HepG2 (cell line): ENCODE measurements around the gene GBP7. TPM values are rescaled to one million over a fixed set of nuclear protein-coding genes. Genes with fewer than 3 reads are reported as not detected.
A peak's percentile ranks its signal among the peaks of the same experiment; 100 is the strongest.

Experiments used
- ATAC-seq: fragments of 200-7000 bp; cut with Tn5 transposase; 3 replicates; pipeline ENCODE4 v1.9.1; 2020; ENCODE audit warnings: mild to moderate bottlenecking, moderate library complexity
- BruUV-seq: library from RNA; stranded (reverse); fragments of 400-500 nt; replicated peaks from 2 replicates; lab custom pipeline; 2021; lab: Mats Ljungman, UMichigan
- CTCF ChIA-PET: fragments of 300-600 bp; formaldehyde crosslinking; extraction: SDS; loops from one replicate; lab custom pipeline; 2021; ENCODE audit warnings: low total read pairs, inconsistent platforms, low intra/inter-chr PET ratio; lab: Yijun Ruan, JAX
- POLR2A ChIA-PET: fragments of 350-600 bp; sonication (Branson Sonifier 250); formaldehyde crosslinking; loops from one replicate; lab custom pipeline; 2020; ENCODE audit warnings: antibody characterized with exemption, inconsistent platforms; lab: Yijun Ruan, JAX
- DNase-seq: peaks from one replicate; pipeline ENCODE4 v3.0.0-alpha.2; 2015; ENCODE audit warnings: low spot score
- FAIRE-seq: peaks from 3 replicates; lab custom pipeline; 2011; peaks lifted over from hg19 to GRCh38; lab: Jason Lieb, UNC
- H2AFZ ChIP-seq: one replicate; pipeline ENCODE4 v1.6.1; 2011; ENCODE audit warnings: low read length, inconsistent platforms
- H3K27ac ChIP-seq: fragments of 300-600 bp; 3 replicates; pipeline ENCODE4 v1.8.0; 2011; ENCODE audit warnings: mixed run types, mild to moderate bottlenecking, mixed read lengths, low read length, inconsistent platforms; ENCODE audit not compliant: insufficient read depth; ENCODE audit errors: extremely low read length
- H3K27me3 ChIP-seq, 2 experiments: fragments of 200-600 bp in 1 of 2; 2 replicates in 1 of 2; 3 replicates in 1 of 2; pipeline versions ENCODE4 v1.6.0 to v1.8.0; 2011; ENCODE audit warnings: low read length in 2 of 2, mild to moderate bottlenecking in 2 of 2, moderate library complexity in 2 of 2, inconsistent platforms in 1 of 2; ENCODE audit not compliant: insufficient read depth in 2 of 2, control insufficient read depth in 1 of 2
- H3K36me3 ChIP-seq, 2 experiments: fragments of 200-600 bp in 1 of 2; replicated peaks in 1 of 2; 2 replicates in 1 of 2; 3 replicates in 1 of 2; pipeline versions ENCODE4 v1.5.1 to v1.8.0; 2011; ENCODE audit warnings: low read length in 2 of 2, inconsistent platforms in 1 of 2; ENCODE audit not compliant: insufficient read depth in 2 of 2, control insufficient read depth in 1 of 2
- H3K4me1 ChIP-seq: 2 replicates; pipeline ENCODE4 v1.5.1; 2012; ENCODE audit warnings: low read length, inconsistent platforms; ENCODE audit not compliant: insufficient read depth
- H3K4me2 ChIP-seq: 2 replicates; pipeline ENCODE4 v1.6.0; 2011; ENCODE audit warnings: low read depth, low read length, inconsistent platforms
- H3K4me3 ChIP-seq, 3 experiments: fragments of 200-600 bp in 1 of 3; sonication (generic), shearing (Covaris generic) in 1 of 3; replicated peaks in 1 of 3; 2 replicates each; pipeline ENCODE4 v1.5.1; 2011 to 2016; ENCODE audit warnings: low read length in 3 of 3, inconsistent platforms in 2 of 3, low read depth in 2 of 3, mild to moderate bottlenecking in 2 of 3, control low read depth in 1 of 3, mixed read lengths in 1 of 3; ENCODE audit not compliant: insufficient read depth in 1 of 3
- H3K79me2 ChIP-seq: one replicate; pipeline ENCODE4 v1.6.1; 2011; ENCODE audit warnings: low read length, inconsistent platforms; ENCODE audit not compliant: insufficient read depth
- H3K9ac ChIP-seq: 2 replicates; pipeline ENCODE4 v1.6.0; 2011; ENCODE audit warnings: mild to moderate bottlenecking, low read depth, low read length, inconsistent platforms; ENCODE audit not compliant: insufficient read depth
- H3K9me3 ChIP-seq: 2 replicates; pipeline ENCODE4 v1.5.1; 2012; ENCODE audit warnings: mild to moderate bottlenecking, low read length
- H4K20me1 ChIP-seq: 2 replicates; pipeline ENCODE4 v1.6.0; 2011; ENCODE audit warnings: inconsistent platforms, mild to moderate bottlenecking, low read length, moderate library complexity; ENCODE audit not compliant: insufficient read depth
- AHR ChIP-seq: IDR thresholded peaks from 2 replicates; pipeline ENCODE4 v1.6.1; 2018; ENCODE audit warnings: missing genetic modification reagents, missing compliant biosample characterization
- FIP1L1 ChIP-seq: fragments of 200-400 bp; formaldehyde crosslinking; IDR thresholded peaks from 2 replicates; pipeline ENCODE4 v1.6.1; 2018; ENCODE audit warnings: low read depth, mild to moderate bottlenecking, low read length, moderate library complexity, borderline replicate concordance; ENCODE audit not compliant: insufficient read depth
- HOXA5 ChIP-seq: sonication (generic); formaldehyde crosslinking; IDR thresholded peaks from 2 replicates; pipeline ENCODE4 v1.4.0; 2020; ENCODE audit warnings: missing genetic modification reagents
- KIAA2018 ChIP-seq: sonication (generic); formaldehyde crosslinking; IDR thresholded peaks from 2 replicates; pipeline ENCODE4 v1.5.0; 2020; ENCODE audit warnings: mild to moderate bottlenecking, missing genetic modification reagents, borderline replicate concordance
- MAFG ChIP-seq: sonication (generic); formaldehyde crosslinking; IDR thresholded peaks from 2 replicates; pipeline ENCODE4 v1.5.1; 2020; ENCODE audit warnings: mild to moderate bottlenecking, missing genetic modification reagents
- NCOA5 ChIP-seq: sonication (generic); formaldehyde crosslinking; IDR thresholded peaks from 2 replicates; pipeline ENCODE4 v1.4.0; 2020; ENCODE audit warnings: missing genetic modification reagents
- POGZ ChIP-seq: sonication (generic); formaldehyde crosslinking; IDR thresholded peaks from 2 replicates; pipeline ENCODE4 v1.4.0; 2020; ENCODE audit warnings: mild to moderate bottlenecking, missing genetic modification reagents
- RAD51 ChIP-seq: fragments of 450-650 bp; IDR thresholded peaks from 2 replicates; pipeline ENCODE4 v1.6.1; 2016; ENCODE audit warnings: borderline replicate concordance
- ZNF24 ChIP-seq: fragments of 450-650 bp; IDR thresholded peaks from 2 replicates; pipeline ENCODE4 v1.6.1; 2017; ENCODE audit warnings: antibody characterized with exemption, mild to moderate bottlenecking
- ZNF317 ChIP-seq: sonication (generic); formaldehyde crosslinking; IDR thresholded peaks from 2 replicates; pipeline ENCODE4 v1.5.0; 2020; ENCODE audit warnings: mild to moderate bottlenecking, missing genetic modification reagents
- ZNF343 ChIP-seq: sonication (generic); formaldehyde crosslinking; IDR thresholded peaks from 2 replicates; pipeline ENCODE4 v1.4.0; 2020; ENCODE audit warnings: mild to moderate bottlenecking, missing genetic modification reagents
- ZNF44 ChIP-seq: sonication (generic); formaldehyde crosslinking; IDR thresholded peaks from 2 replicates; pipeline ENCODE4 v1.5.1; 2020; ENCODE audit warnings: mild to moderate bottlenecking, missing genetic modification reagents
- ZNF782 ChIP-seq: sonication (generic); formaldehyde crosslinking; IDR thresholded peaks from 2 replicates; pipeline ENCODE4 v1.4.0; 2020; ENCODE audit warnings: missing genetic modification reagents, mild to moderate bottlenecking, borderline replicate concordance
- ZNF891 ChIP-seq: sonication (generic); formaldehyde crosslinking; IDR thresholded peaks from 2 replicates; pipeline ENCODE4 v1.5.0; 2020; ENCODE audit warnings: mild to moderate bottlenecking, missing genetic modification reagents
- ZSCAN30 ChIP-seq: sonication (generic); formaldehyde crosslinking; IDR thresholded peaks from 2 replicates; pipeline ENCODE4 v1.5.0; 2020; ENCODE audit warnings: mild to moderate bottlenecking, missing genetic modification reagents
- WGBS: methylation state at CpG from one replicate; pipeline ENCODE4 v1.1.6; 2017; ENCODE audit warnings: low lambda C conversion rate; 5-methylcytosine and 5-hydroxymethylcytosine counted together
- in situ Hi-C: cut with HindIII; loops from 2 replicates; pipeline ENCODE4 v1.10.0; 2017; ENCODE audit warnings: low pct_unique_long_range_greater_than_20kb; ENCODE audit not compliant: extremely low pct_ligation_motif_present
- intact Hi-C: fragments of 100-400 bp; cut with micrococcal nuclease; formaldehyde crosslinking; loops from one replicate; pipeline ENCODE4 v1.10.0; 2022; ENCODE audit not compliant: unreplicated experiment
- polyA plus RNA-seq, 8 experiments: library from polyadenylated mRNA; depleted of rRNA in 3 of 8; stranded (reverse) in 7 of 8; unstranded in 1 of 8; fragments of >200 nt; fragmentation: Illumina TruSeq in 4 of 8; extraction: Trizol in 4 of 8; gene quantifications; 2 replicates each; pipeline versions ENCODE4 v1.2.1 to v1.2.3, GENCODE V29; 2011 to 2016; ENCODE audit warnings: low read depth in 4 of 8, missing spikeins in 1 of 8, mixed read lengths in 1 of 8; ENCODE audit not compliant: insufficient read depth in 1 of 8
- total RNA-seq, 5 experiments: library from RNA; depleted of rRNA; stranded (reverse); fragments of >200 nt; fragmentation: Illumina TruSeq; extraction: Trizol; gene quantifications; 2 replicates each; pipeline ENCODE4 v1.2.3, GENCODE V29; 2016; ENCODE audit warnings: low read depth in 1 of 5

GBP7 gene
- total and polyA plus RNA-seq, 2 of the 13 experiments (the other 11 are each of a cell fraction or from before 2014, with no cell fraction given) = not detected

DNA sequence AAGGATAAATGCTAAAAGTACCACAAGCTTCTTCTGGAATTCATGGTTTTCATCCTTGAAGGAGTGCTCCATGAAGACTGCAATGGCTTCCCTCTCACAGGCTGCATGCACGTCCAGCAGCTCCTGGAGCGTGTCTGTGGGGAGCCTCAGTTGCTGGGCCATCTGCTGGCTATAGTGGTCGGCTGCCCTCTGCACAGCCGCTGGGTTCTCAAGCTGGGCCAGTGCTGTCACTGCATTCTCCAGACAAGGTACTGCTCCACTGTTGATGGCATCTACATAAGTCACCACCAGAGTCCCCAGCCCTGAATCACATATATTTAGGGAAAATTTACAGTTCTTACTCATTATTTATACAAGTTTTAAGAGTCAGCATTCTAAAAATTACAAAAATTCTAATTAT lies 14.2 kb upstream of the GBP7 start (continued):
- TF ChIP-seq ZNF24 (no peak), NCOA5 (CRISPR knock-in tag) (no peak), POGZ (no peak), ZNF317 (peak; percentile 93)
- TF ChIP-seq, all 625 proteins: peak for 2

DNA sequence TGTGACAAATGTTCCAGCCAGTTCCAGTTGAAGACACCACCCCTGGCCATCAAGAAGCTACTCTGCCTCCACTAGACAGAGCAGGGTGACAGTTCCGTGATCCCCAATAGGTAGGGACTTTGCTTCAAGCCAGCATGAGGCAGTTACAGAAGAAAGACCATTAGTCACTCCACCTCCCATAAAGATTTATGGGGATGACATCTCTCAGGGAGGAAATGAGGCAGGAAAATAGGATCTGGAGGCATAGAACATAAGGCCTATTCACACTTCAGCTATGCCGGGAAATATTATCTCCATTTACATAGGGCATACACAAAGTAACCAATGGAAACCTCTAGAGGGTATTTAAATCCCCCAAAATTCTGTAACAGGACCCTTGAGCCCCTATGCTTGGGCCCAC lies 3.5 kb upstream of the GBP7 start:
- H3K4me3 ChIP-seq = no peak overlapping the region
- no peak overlapping the region for H2AFZ ChIP-seq
- DNase-seq (no peak), ATAC-seq (no peak), FAIRE-seq (no peak)
- no peaks in the 10 kb centered on the region for H3K9me3 ChIP-seq
- in situ Hi-C loops = no loop called here
- no peak overlapping the region for H3K27ac ChIP-seq
- no peaks in the 10 kb centered on the region for H3K36me3 ChIP-seq
- H3K9ac ChIP-seq = no peak overlapping the region
- no peaks in the 10 kb centered on the region for H3K79me2 ChIP-seq
- intact Hi-C loops = no loop called here
- no peaks in the 10 kb centered on the region for H4K20me1 ChIP-seq
- ChIA-PET POLR2A (no interaction called here), CTCF (no interaction called here)
- H3K4me2 ChIP-seq = no peak overlapping the region
- H3K4me1 ChIP-seq = no peaks in the 10 kb centered on the region
- BruUV-seq = no TSS peak
- 0% methylated on average over 2 of the region's 2 CpGs for WGBS
- H3K27me3 ChIP-seq = no peaks in the 10 kb centered on the region; a peak in 2 of 5 replicates
- no peak for TF ChIP-seq ZSCAN30 (CRISPR knock-in tag)
- TF ChIP-seq ZNF891 = no peak
- TF ChIP-seq ZNF343 (CRISPR knock-in tag) = no peak
- TF ChIP-seq HOXA5 (CRISPR knock-in tag) = no peak
- no peak for TF ChIP-seq ZNF44
- TF ChIP-seq AHR (CRISPR knock-in tag) = no peak
- no peak for TF ChIP-seq FIP1L1
- TF ChIP-seq KIAA2018 = no peak
- no peak for TF ChIP-seq ZNF782
- no peak for TF ChIP-seq RAD51
- no peak for TF ChIP-seq MAFG (CRISPR knock-in tag)
